Chondrocyte (in vitro differentiated cells): Measurements from ENCODE around the gene ATG2B. TPM values are rescaled to one million over a fixed set of nuclear protein-coding genes. Genes with fewer than 3 reads are reported as not detected.

Experiments
- DNase-seq: peaks from one replicate; pipeline ENCODE4 v3.0.0; 2021; ENCODE audit warnings: mixed read lengths, low spot score
- H3K27ac Mint-ChIP-seq: one replicate; pipeline ENCODE4 v1.8.0; 2021; ENCODE audit warnings: mild to moderate bottlenecking, moderate library complexity, mixed read lengths; ENCODE audit not compliant: unreplicated experiment
- H3K27me3 Mint-ChIP-seq: 2 replicates; pipeline ENCODE4 v1.8.0; 2021; ENCODE audit warnings: low read depth, mixed read lengths
- H3K36me3 Mint-ChIP-seq: 2 replicates; pipeline ENCODE4 v1.8.0; 2021; ENCODE audit warnings: low read depth, mixed read lengths
- H3K4me1 Mint-ChIP-seq: 2 replicates; pipeline ENCODE4 v1.8.0; 2021; ENCODE audit warnings: low read depth, mild to moderate bottlenecking, mixed read lengths
- H3K4me3 Mint-ChIP-seq: one replicate; pipeline ENCODE4 v1.8.0; 2021; ENCODE audit warnings: mild to moderate bottlenecking, moderate library complexity, mixed read lengths; ENCODE audit not compliant: unreplicated experiment
- H3K9me3 Mint-ChIP-seq: 2 replicates; pipeline ENCODE4 v1.8.0; 2021; ENCODE audit warnings: low read depth, mixed read lengths
- CTCF ChIP-seq: fragments of 200-600 bp; sonication (generic); IDR thresholded peaks from 2 replicates; pipeline ENCODE4 v1.5.0; 2021; ENCODE audit warnings: antibody characterized with exemption, mild to moderate bottlenecking, moderate library complexity
- total RNA-seq: library from RNA; stranded (reverse); gene quantifications from 3 replicates; pipeline ENCODE4 v1.2.1, GENCODE V29; 2021

ATG2B gene
- total RNA-seq, 1 donor from 2014 or later = 17.0 TPM

DNA sequence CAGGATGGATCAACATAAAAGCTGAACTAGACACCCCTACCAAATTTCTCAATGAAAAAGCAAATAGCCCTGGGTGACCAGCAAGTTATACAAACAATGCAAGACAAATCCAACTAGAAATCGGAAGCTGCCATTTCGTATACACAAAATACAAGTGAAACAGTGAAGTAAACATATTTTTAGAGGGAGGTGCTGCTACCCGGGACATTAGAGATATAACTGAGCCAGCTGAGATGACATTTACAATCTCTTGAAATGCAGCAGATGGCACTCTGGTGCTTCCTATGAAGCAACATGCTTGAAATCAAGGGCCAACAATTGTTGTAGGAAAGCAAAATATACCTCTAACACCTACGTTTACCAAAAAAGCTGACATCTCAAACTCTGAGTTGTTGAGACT is 81.7 kb downstream of the ATG2B start:
- Mint-ChIP-seq H3K9me3 (peaks cover 3% of the 10 kb centered on the region), H3K27ac (no peak overlapping the region), H3K4me1 (peaks cover 15% of the 10 kb centered on the region), H3K36me3 (peaks cover 12% of the 10 kb centered on the region), H3K4me3 (no peak overlapping the region), H3K27me3 (no peaks in the 10 kb centered on the region)
- peak; percentile 42 for TF ChIP-seq CTCF
- no peak for DNase-seq

DNA sequence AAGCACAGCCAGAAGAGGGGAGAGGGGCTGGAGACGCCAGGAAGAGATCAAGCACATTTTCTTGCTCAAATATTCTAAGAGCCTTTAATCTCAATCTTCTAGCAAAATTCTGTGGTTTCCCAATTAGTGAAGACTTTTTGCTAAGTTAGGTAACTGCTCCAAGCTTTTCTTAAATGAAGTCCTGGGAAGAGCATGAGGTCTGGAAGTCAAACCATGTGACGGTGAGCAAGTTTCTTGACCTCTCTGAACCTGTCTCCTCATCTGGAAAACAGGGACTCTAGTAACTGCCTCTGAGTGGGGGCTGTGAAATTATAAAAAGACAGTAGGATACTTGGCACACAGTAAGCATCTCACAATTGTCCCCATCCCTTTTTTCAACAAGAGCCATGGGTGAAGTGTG is 83.0 kb downstream of the ATG2B start:
- Mint-ChIP-seq H3K9me3 (peaks cover 3% of the 10 kb centered on the region), H3K27ac (no peak overlapping the region), H3K27me3 (no peaks in the 10 kb centered on the region), H3K36me3 (peaks cover 9% of the 10 kb centered on the region), H3K4me3 (no peak overlapping the region), H3K4me1 (peaks cover 20% of the 10 kb centered on the region)
- no peak for TF ChIP-seq CTCF
- DNase-seq = no peak

DNA sequence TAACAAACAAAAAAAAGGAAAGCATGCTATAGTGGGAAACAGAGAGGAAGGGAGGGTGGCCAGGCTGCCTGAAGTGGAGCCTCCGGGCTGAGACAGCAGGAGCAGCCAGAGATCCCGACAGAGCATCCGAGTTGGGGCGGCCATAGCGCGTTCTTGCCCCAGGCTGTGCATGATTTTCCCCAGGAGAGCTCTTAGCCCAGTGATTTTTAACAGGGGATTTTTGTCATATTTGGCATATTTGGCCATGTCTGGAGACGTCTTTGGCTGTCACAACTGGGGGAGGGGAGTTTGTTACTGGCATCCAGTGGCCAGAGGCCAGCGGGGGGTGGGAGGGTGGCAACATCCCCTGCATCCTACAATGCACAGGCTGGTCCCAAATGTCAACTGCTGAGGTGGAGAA is 83.6 kb downstream of the ATG2B start:
- no peak overlapping the region for H3K27ac Mint-ChIP-seq
- no peak for DNase-seq
- no peak overlapping the region for H3K4me3 Mint-ChIP-seq
- peaks cover 9% of the 10 kb centered on the region for H3K36me3 Mint-ChIP-seq
- H3K4me1 Mint-ChIP-seq = peaks cover 20% of the 10 kb centered on the region
- TF ChIP-seq CTCF = no peak
- peaks cover 3% of the 10 kb centered on the region for H3K9me3 Mint-ChIP-seq
- no peaks in the 10 kb centered on the region for H3K27me3 Mint-ChIP-seq

GRCh38 chr14:96277890-96278289 is 85.3 kb downstream of the ATG2B start:
- H3K36me3 Mint-ChIP-seq = peaks cover 6% of the 10 kb centered on the region
- peaks cover 20% of the 10 kb centered on the region for H3K4me1 Mint-ChIP-seq
- H3K9me3 Mint-ChIP-seq = peaks cover 3% of the 10 kb centered on the region
- H3K27me3 Mint-ChIP-seq = no peaks in the 10 kb centered on the region
- DNase-seq = no peak
- no peak for TF ChIP-seq CTCF
- H3K4me3 Mint-ChIP-seq = no peak overlapping the region
- H3K27ac Mint-ChIP-seq = no peak overlapping the region

DNA sequence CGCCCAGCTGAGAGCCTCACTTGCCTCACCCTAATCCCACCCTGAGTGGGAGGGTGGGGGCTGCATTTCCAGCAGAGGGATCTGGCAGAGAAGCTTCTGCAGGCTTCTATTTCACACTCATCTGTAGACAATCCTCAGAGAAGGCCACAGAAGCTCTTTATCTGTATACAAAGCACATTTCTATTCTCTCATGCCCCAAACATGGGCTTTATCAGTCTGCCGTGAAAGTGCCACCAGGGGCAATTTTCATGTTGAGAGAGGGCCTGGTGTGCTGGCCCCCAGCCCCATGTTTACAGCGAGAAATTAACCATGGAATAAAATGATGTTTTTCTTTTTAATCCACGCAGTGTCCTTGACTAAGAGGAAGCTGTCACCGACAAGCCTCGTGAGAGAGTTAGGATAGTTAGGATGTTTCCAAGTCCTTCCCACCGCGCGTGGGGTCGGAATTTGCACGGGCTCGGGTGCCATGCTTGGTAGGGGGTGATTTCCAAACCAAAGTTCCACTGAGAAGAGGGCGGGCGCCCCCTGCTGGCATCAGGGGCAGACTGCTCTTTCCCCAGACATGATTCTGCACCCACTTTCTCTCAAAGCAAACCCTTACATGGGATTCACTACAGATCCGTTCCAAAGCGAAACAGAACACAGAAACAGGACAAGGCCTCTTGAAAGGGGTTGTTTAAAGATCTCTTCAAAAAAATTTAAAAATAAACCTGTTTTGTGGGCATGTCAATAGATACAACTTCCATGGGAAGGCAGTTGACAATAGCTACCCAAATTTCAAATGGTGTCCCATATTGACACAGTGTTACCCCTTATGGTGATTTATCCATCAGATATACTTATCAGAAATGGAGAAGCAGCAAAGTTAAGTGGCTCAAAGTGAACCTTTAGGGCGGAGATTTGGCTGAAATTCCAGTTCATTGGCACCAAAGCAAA is 87.7 kb downstream of the ATG2B start:
- DNase-seq = peak; percentile 62
- Mint-ChIP-seq H3K9me3 (peaks cover 10% of the 10 kb centered on the region), H3K27ac (no peak overlapping the region), H3K36me3 (peaks cover 6% of the 10 kb centered on the region), H3K27me3 (no peaks in the 10 kb centered on the region), H3K4me1 (peaks cover 17% of the 10 kb centered on the region), H3K4me3 (no peak overlapping the region)
- peak; percentile 98 for TF ChIP-seq CTCF
